GM12878 (cell line): ENCODE results near the gene NFIX. TPM values are rescaled to one million over a fixed set of nuclear protein-coding genes. Genes with fewer than 3 reads are reported as not detected.

Source experiments
- ATAC-seq: fragments of 200-7000 bp; cut with Tn5 transposase; 3 replicates; pipeline ENCODE4 v1.9.1; 2020; ENCODE audit warnings: mild to moderate bottlenecking, moderate library complexity
- BruUV-seq: library from RNA; stranded (reverse); fragments of 400-500 nt; replicated peaks from 2 replicates; lab custom pipeline; 2021; lab: Mats Ljungman, UMichigan
- CTCF ChIA-PET: fragments of 300-600 bp; sonication (Branson Sonifier 250); formaldehyde crosslinking; extraction: SDS; loops from one replicate; lab custom pipeline; 2021; ENCODE audit warnings: inconsistent platforms; lab: Yijun Ruan, JAX
- POLR2A ChIA-PET: fragments of 350-600 bp; formaldehyde crosslinking; extraction: SDS; loops from one replicate; lab custom pipeline; 2021; ENCODE audit warnings: inconsistent platforms; lab: Charles Lee
- RAD21 ChIA-PET: fragments of 300-600 bp; sonication (Branson Sonifier 250); formaldehyde crosslinking; loops from one replicate; lab custom pipeline; 2023; ENCODE audit warnings: antibody characterized with exemption; ENCODE audit not compliant: unreplicated experiment; lab: Charles Lee
- SMC1A ChIA-PET: fragments of 300-600 bp; sonication (Branson Sonifier 250); formaldehyde crosslinking; loops from one replicate; lab custom pipeline; 2023; ENCODE audit not compliant: unreplicated experiment, uncharacterized antibody; lab: Charles Lee
- DNase-seq: peaks from one replicate; pipeline ENCODE4 v3.0.0-alpha.2; 2011; ENCODE audit warnings: low read depth, low spot score
- FAIRE-seq: peaks from 3 replicates; lab custom pipeline; 2011; peaks lifted over from hg19 to GRCh38; lab: Jason Lieb, UNC
- H2AFZ ChIP-seq: 2 replicates; pipeline ENCODE4 v1.6.0; 2011; ENCODE audit warnings: low read depth, low read length, control low read depth; ENCODE audit not compliant: control insufficient read depth
- H3K27ac ChIP-seq: 2 replicates; pipeline ENCODE4 v1.5.1; 2011; ENCODE audit warnings: control low read depth; ENCODE audit not compliant: control insufficient read depth, insufficient read depth
- H3K27me3 ChIP-seq, 2 experiments: replicated peaks in 1 of 2; 2 replicates each; pipeline versions ENCODE4 v1.6.0 to v1.6.1; 2011; ENCODE audit warnings: low read length in 1 of 2; ENCODE audit not compliant: control insufficient read depth in 2 of 2, insufficient read depth in 2 of 2
- H3K36me3 ChIP-seq, 2 experiments: 2 replicates each; pipeline ENCODE4 v1.5.1; 2011; ENCODE audit warnings: low read length in 1 of 2; ENCODE audit not compliant: control insufficient read depth in 2 of 2, insufficient read depth in 2 of 2
- H3K4me1 ChIP-seq: 2 replicates; pipeline ENCODE4 v1.6.1; 2011; ENCODE audit warnings: mild to moderate bottlenecking, low read length, moderate library complexity, mixed read lengths; ENCODE audit not compliant: control insufficient read depth, insufficient read depth
- H3K4me2 ChIP-seq: 2 replicates; pipeline ENCODE4 v1.6.0; 2011; ENCODE audit warnings: control low read depth; ENCODE audit not compliant: control insufficient read depth, insufficient read depth
- H3K4me3 ChIP-seq: fragments of 200-600 bp; sonication (generic); 2 replicates; pipeline ENCODE4 v1.5.1; 2016
- H3K79me2 ChIP-seq: 2 replicates; pipeline ENCODE4 v1.6.0; 2011; ENCODE audit warnings: low read length; ENCODE audit not compliant: control insufficient read depth, insufficient read depth
- H3K9ac ChIP-seq: 2 replicates; pipeline ENCODE4 v1.8.0; 2011; ENCODE audit warnings: low read length, control low read depth, mixed read lengths; ENCODE audit not compliant: control insufficient read depth, insufficient read depth
- H3K9me3 ChIP-seq: replicated peaks from 3 replicates; pipeline ENCODE4 v1.5.1; 2011; ENCODE audit warnings: mild to moderate bottlenecking, low read length; ENCODE audit not compliant: control insufficient read depth, insufficient read depth
- H4K20me1 ChIP-seq: 2 replicates; pipeline ENCODE4 v1.6.0; 2011; ENCODE audit not compliant: control insufficient read depth, insufficient read depth
- CBX3 ChIP-seq: fragments of 200-600 bp; sonication (generic); IDR thresholded peaks from 2 replicates; pipeline ENCODE4 v1.6.1; 2016; ENCODE audit warnings: low read depth, borderline replicate concordance
- CREB1 ChIP-seq: IDR thresholded peaks from 2 replicates; pipeline ENCODE4 v1.6.1; 2012; ENCODE audit warnings: low read depth, mild to moderate bottlenecking, inconsistent platforms
- DPF2 ChIP-seq: fragments of 450-650 bp; IDR thresholded peaks from 2 replicates; pipeline ENCODE4 v1.6.1; 2017; ENCODE audit warnings: mild to moderate bottlenecking
- FOXK2 ChIP-seq: fragments of 450-650 bp; IDR thresholded peaks from 2 replicates; pipeline ENCODE4 v1.6.1; 2017; ENCODE audit warnings: mild to moderate bottlenecking, moderate library complexity
- HDAC2 ChIP-seq: fragments of 200-600 bp; sonication (generic); IDR thresholded peaks from 2 replicates; pipeline ENCODE4 v1.6.1; 2017
- KDM1A ChIP-seq: fragments of 200-600 bp; sonication (generic); IDR thresholded peaks from 2 replicates; pipeline ENCODE4 v1.6.1; 2016; ENCODE audit warnings: borderline replicate concordance
- MEF2A ChIP-seq: IDR thresholded peaks from 2 replicates; pipeline ENCODE4 v1.6.1; 2011; ENCODE audit warnings: low read depth, mild to moderate bottlenecking, low read length, moderate library complexity; ENCODE audit not compliant: insufficient read depth
- MEF2B ChIP-seq: fragments of 450-650 bp; IDR thresholded peaks from 2 replicates; pipeline ENCODE4 v1.6.1; 2018; ENCODE audit warnings: mild to moderate bottlenecking, moderate library complexity; ENCODE audit not compliant: partially characterized antibody, poor library complexity, severe bottlenecking
- POU2F2 ChIP-seq: IDR thresholded peaks from 3 replicates; pipeline ENCODE4 v1.6.1; 2011; ENCODE audit warnings: low read depth, mild to moderate bottlenecking, low read length, borderline replicate concordance
- SIN3A ChIP-seq: IDR thresholded peaks from 2 replicates; pipeline ENCODE4 v1.6.1; 2012; ENCODE audit warnings: low read depth, low read length, improper control_type of control experiment
- TCF3 ChIP-seq: IDR thresholded peaks from 2 replicates; pipeline ENCODE4 v1.6.1; 2012; ENCODE audit warnings: low read depth, mild to moderate bottlenecking, low read length, borderline replicate concordance; ENCODE audit not compliant: insufficient read depth
- WGBS: methylation state at CpG from one replicate; pipeline ENCODE4 v1.1.6; 2016; ENCODE audit warnings: low lambda C conversion rate; ENCODE audit not compliant: insufficient replicate concordance, insufficient coverage; ENCODE audit errors: missing lambda C conversion rate; 5-methylcytosine and 5-hydroxymethylcytosine counted together
- in situ Hi-C: fragments of 300-500 bp; cut with MboI; formaldehyde crosslinking; loops from 9 replicates; pipeline ENCODE4 v1.14.3; 2018; ENCODE audit warnings: mixed read lengths
- intact Hi-C: fragments of 100-400 bp; cut with micrococcal nuclease; formaldehyde crosslinking; loops from one replicate; pipeline ENCODE4 v1.14.2; 2022; ENCODE audit not compliant: unreplicated experiment
- polyA plus RNA-seq, 11 experiments: library from polyadenylated mRNA; depleted of rRNA in 4 of 11; unstranded in 6 of 11; stranded (reverse) in 5 of 11; fragments of >200 nt; fragmentation: Nextera tagmentation in 4 of 11; fragmentation: Illumina TruSeq in 1 of 11; extraction: Ambion mirVana in 4 of 11; extraction: Trizol in 1 of 11; gene quantifications; 1 replicate in 1 of 11; 2 replicates in 10 of 11; pipeline versions ENCODE4 v1.2.1 to v1.2.3, GENCODE V29; 2011 to 2016; ENCODE audit warnings: inconsistent platforms in 2 of 11, missing spikeins in 2 of 11, low read depth in 1 of 11
- total RNA-seq, 4 experiments: library from RNA; depleted of rRNA in 3 of 4; stranded (reverse); fragments of >200 nt in 3 of 4; fragmentation: Illumina TruSeq in 1 of 4; extraction: Trizol in 1 of 4; gene quantifications; 2 replicates each; pipeline versions ENCODE4 v1.2.1 to v1.2.3, GENCODE V29; 2013 to 2021
- TF ChIP-seq, protein P1 (sequence below): fragments of 450-650 bp; IDR thresholded peaks from 2 replicates; pipeline ENCODE4 v1.6.1; 2016; ENCODE audit warnings: mild to moderate bottlenecking
- TF ChIP-seq, protein P2 (sequence below): fragments of 450-650 bp; IDR thresholded peaks from 2 replicates; pipeline ENCODE4 v1.6.1; 2016; ENCODE audit warnings: mild to moderate bottlenecking, moderate library complexity, borderline replicate concordance

NFIX gene
- total and polyA plus RNA-seq, 10 of the 15 experiments (the other 5 are each of a cell fraction or from before 2014, with no cell fraction given): 0.02 to 2.2 (median 0.28) TPM

- intact Hi-C loops (no loop called here), in situ Hi-C loops (no loop called here)
- ChIA-PET RAD21 (no interaction called here), SMC1A (interaction anchor here (2.1 kb wide), 1 partner anchor 11 kb away, joined by 5 read pairs; no protein-coding TSS in a partner anchor), POLR2A (no interaction called here), CTCF (interaction anchor here (1.0 kb wide), 2 partner anchors 11 to 16 kb away, joined by 4 read pairs; no protein-coding TSS in a partner anchor)
- no peak for FAIRE-seq
- Histone ChIP-seq H4K20me1 (no peaks in the 10 kb centered on the region), H2AFZ (no peak overlapping the region), H3K4me3 (no peak overlapping the region), H3K27ac (no peak overlapping the region), H3K9me3 (no peaks in the 10 kb centered on the region), H3K79me2 (no peaks in the 10 kb centered on the region), H3K4me1 (no peaks in the 10 kb centered on the region), H3K9ac (no peak overlapping the region), H3K4me2 (no peak overlapping the region), H3K36me3 (no peaks in the 10 kb centered on the region), H3K27me3 (peaks cover 0 to 9% of the 10 kb centered on the region in 2 experiments; a peak in 3 of 4 replicates)
- DNase-seq: no peak
- 28% methylated on average over 4 of the region's 4 CpGs for WGBS
- ATAC-seq: no peak
- no TSS peak for BruUV-seq
- TF ChIP-seq MEF2B (no peak), CBX3 (no peak), KDM1A (no peak), POU2F2 (no peak), CREB1 (no peak), SIN3A (no peak), TCF3 (no peak), DPF2 (no peak), FOXK2 (no peak), MEF2A (no peak), HDAC2 (no peak)
- TF ChIP-seq, protein P1, sequence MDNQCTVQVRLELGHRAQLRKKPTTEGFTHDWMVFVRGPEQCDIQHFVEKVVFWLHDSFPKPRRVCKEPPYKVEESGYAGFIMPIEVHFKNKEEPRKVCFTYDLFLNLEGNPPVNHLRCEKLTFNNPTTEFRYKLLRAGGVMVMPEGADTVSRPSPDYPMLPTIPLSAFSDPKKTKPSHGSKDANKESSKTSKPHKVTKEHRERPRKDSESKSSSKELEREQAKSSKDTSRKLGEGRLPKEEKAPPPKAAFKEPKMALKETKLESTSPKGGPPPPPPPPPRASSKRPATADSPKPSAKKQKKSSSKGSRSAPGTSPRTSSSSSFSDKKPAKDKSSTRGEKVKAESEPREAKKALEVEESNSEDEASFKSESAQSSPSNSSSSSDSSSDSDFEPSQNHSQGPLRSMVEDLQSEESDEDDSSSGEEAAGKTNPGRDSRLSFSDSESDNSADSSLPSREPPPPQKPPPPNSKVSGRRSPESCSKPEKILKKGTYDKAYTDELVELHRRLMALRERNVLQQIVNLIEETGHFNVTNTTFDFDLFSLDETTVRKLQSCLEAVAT: no peak
- TF ChIP-seq, protein P2, sequence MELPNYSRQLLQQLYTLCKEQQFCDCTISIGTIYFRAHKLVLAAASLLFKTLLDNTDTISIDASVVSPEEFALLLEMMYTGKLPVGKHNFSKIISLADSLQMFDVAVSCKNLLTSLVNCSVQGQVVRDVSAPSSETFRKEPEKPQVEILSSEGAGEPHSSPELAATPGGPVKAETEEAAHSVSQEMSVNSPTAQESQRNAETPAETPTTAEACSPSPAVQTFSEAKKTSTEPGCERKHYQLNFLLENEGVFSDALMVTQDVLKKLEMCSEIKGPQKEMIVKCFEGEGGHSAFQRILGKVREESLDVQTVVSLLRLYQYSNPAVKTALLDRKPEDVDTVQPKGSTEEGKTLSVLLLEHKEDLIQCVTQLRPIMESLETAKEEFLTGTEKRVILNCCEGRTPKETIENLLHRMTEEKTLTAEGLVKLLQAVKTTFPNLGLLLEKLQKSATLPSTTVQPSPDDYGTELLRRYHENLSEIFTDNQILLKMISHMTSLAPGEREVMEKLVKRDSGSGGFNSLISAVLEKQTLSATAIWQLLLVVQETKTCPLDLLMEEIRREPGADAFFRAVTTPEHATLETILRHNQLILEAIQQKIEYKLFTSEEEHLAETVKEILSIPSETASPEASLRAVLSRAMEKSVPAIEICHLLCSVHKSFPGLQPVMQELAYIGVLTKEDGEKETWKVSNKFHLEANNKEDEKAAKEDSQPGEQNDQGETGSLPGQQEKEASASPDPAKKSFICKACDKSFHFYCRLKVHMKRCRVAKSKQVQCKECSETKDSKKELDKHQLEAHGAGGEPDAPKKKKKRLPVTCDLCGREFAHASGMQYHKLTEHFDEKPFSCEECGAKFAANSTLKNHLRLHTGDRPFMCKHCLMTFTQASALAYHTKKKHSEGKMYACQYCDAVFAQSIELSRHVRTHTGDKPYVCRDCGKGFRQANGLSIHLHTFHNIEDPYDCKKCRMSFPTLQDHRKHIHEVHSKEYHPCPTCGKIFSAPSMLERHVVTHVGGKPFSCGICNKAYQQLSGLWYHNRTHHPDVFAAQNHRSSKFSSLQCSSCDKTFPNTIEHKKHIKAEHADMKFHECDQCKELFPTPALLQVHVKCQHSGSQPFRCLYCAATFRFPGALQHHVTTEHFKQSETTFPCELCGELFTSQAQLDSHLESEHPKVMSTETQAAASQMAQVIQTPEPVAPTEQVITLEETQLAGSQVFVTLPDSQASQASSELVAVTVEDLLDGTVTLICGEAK: no peak
These were observed 55.0 kb downstream of the NFIX start for GRCh38 chr19:13050274-13050673.
